SKM-1 treated with dmso at 0.1 percent for 144 hours (cell line): ENCODE results near the gene CADM3.

Experiments
- DNase-seq: peaks from one replicate; lab custom pipeline; 2025; ENCODE audit not compliant: unreplicated experiment; lab: John Stamatoyannopoulos, UW

CADM3 gene

GRCh38 chr1:159172614-159173291, 1.3 kb downstream of the CADM3 start:
- no peak for DNase-seq

GRCh38 chr1:159173320-159173719, 1.9 kb downstream of the CADM3 start:
- no peak for DNase-seq

GRCh38 chr1:159175571-159175970, 4.2 kb downstream of the CADM3 start:
- no peak for DNase-seq

- DNase-seq = peak; percentile 20
Measured at GRCh38 chr1:159177272-159177907, 6.0 kb downstream of the CADM3 start.

- DNase-seq = no peak
Measured at GRCh38 chr1:159179906-159180305, 8.5 kb downstream of the CADM3 start.

- no peak for DNase-seq
Measured at GRCh38 chr1:159180516-159180915, 9.1 kb downstream of the CADM3 start.

GRCh38 chr1:159181328-159182024, 10.1 kb downstream of the CADM3 start:
- no peak for DNase-seq

GRCh38 chr1:159184201-159184600, 12.8 kb downstream of the CADM3 start:
- no peak for DNase-seq

GRCh38 chr1:159185121-159185520, 13.7 kb downstream of the CADM3 start:
- no peak for DNase-seq

GRCh38 chr1:159187033-159187432, 15.6 kb downstream of the CADM3 start:
- no peak for DNase-seq

GRCh38 chr1:159187647-159188374, 16.4 kb downstream of the CADM3 start:
- DNase-seq = no peak

GRCh38 chr1:159188375-159188788, 17.0 kb downstream of the CADM3 start:
- DNase-seq = no peak

- no peak for DNase-seq
Measured at GRCh38 chr1:159190441-159190840, 19.0 kb downstream of the CADM3 start.

- DNase-seq = no peak
Measured at GRCh38 chr1:159196543-159196942, 25.1 kb downstream of the CADM3 start.

- peak; percentile 76 for DNase-seq
Measured at GRCh38 chr1:159197561-159198557, 26.4 kb downstream of the CADM3 start.

GRCh38 chr1:159199901-159200300, 28.5 kb downstream of the CADM3 start:
- no peak for DNase-seq

GRCh38 chr1:159200769-159201168, 29.4 kb downstream of the CADM3 start:
- DNase-seq = no peak

GRCh38 chr1:159201642-159202041, 30.2 kb downstream of the CADM3 start:
- DNase-seq = peak; percentile 23

GRCh38 chr1:159203610-159204009, 32.2 kb downstream of the CADM3 start:
- no peak for DNase-seq
